Posterior vena cava (tissue), 2 donors: ENCODE results near the gene TFG. TPM values are rescaled to one million over a fixed set of nuclear protein-coding genes. Genes with fewer than 3 reads are reported as not detected.

Source experiments
- DNase-seq: peaks from one replicate; pipeline ENCODE4 v3.0.0-alpha.2; 2020; ENCODE audit warnings: low spot score
- intact Hi-C, 2 donors: fragments of 100-400 bp; cut with DNase I; formaldehyde crosslinking; loops; one replicate each; pipeline versions ENCODE4 v1.14.1 to v1.14.2; 2022 to 2023
- total RNA-seq, 2 donors: library from RNA; stranded (reverse); fragmentation: NEBNext Ultra II Directional; extraction: Animal tissue kit (Norgen Biotek cat#: 25700); gene quantifications; one replicate each; pipeline ENCODE4 v1.2.1, GENCODE V29; 2021
- donor health status: DM: yes; HTN: yes; CAD: no.
- donor health status: DM: yes; HTN: yes; CAD: no.

Gene TFG
- total RNA-seq, 2 donors from 2014 or later, result 67.7 to 69.0 TPM

- DNase-seq, result no peak
- intact Hi-C loops, result no loop called here
These were observed 36.3 kb downstream of the TFG start for GRCh38 chr3:100745617-100746016.

- intact Hi-C loops, result no loop called here
- no peak for DNase-seq
These were observed 36.8 kb downstream of the TFG start for GRCh38 chr3:100746092-100746491.

GRCh38 chr3:100748220-100748619 lies 38.9 kb downstream of the TFG start:
- intact Hi-C loops, result no loop called here

GRCh38 chr3:100748967-100749366 lies 39.7 kb downstream of the TFG start:
- DNase-seq, result no peak
- intact Hi-C loops, result no loop called here

More at GRCh38 chr3:100748220-100748619, 38.9 kb downstream of the TFG start:
- peak; percentile 42 for DNase-seq

- no peak for DNase-seq
- intact Hi-C loops, result no loop called here
These were observed 44.6 kb downstream of the TFG start for GRCh38 chr3:100753846-100754245.

GRCh38 chr3:100754563-100755334 lies 45.5 kb downstream of the TFG start:
- intact Hi-C loops, result no loop called here
- no peak for DNase-seq

GRCh38 chr3:100756441-100756840 lies 47.1 kb downstream of the TFG start:
- peak; percentile 69 for DNase-seq
- intact Hi-C loops, result no loop called here

GRCh38 chr3:100759159-100759558 lies 49.9 kb downstream of the TFG start:
- no peak for DNase-seq
- intact Hi-C loops, result no loop called here

- no peak for DNase-seq
- intact Hi-C loops, result no loop called here
These were observed 50.7 kb downstream of the TFG start for GRCh38 chr3:100759950-100760349.

- DNase-seq, result no peak
- intact Hi-C loops, result no loop called here
These were observed 51.1 kb downstream of the TFG start for GRCh38 chr3:100760377-100760776.

- no peak for DNase-seq
- intact Hi-C loops, result no loop called here
These were observed 52.1 kb downstream of the TFG start for GRCh38 chr3:100761211-100761942.

GRCh38 chr3:100761951-100762350 lies 52.7 kb downstream of the TFG start:
- DNase-seq, result no peak
- intact Hi-C loops, result no loop called here

GRCh38 chr3:100765437-100765975 lies 56.2 kb downstream of the TFG start:
- no peak for DNase-seq
- intact Hi-C loops, result no loop called here

- no peak for DNase-seq
- intact Hi-C loops, result no loop called here
These were observed 56.8 kb downstream of the TFG start for GRCh38 chr3:100766069-100766468.

- DNase-seq, result no peak
- intact Hi-C loops, result no loop called here
These were observed 60.4 kb downstream of the TFG start for GRCh38 chr3:100769693-100770092.

GRCh38 chr3:100775226-100775625 lies 65.9 kb downstream of the TFG start:
- no peak for DNase-seq
- intact Hi-C loops, result no loop called here

GRCh38 chr3:100775669-100776068 lies 66.4 kb downstream of the TFG start:
- intact Hi-C loops, result no loop called here
- no peak for DNase-seq

GRCh38 chr3:100776097-100776729 lies 66.9 kb downstream of the TFG start:
- DNase-seq, result no peak
- intact Hi-C loops, result no loop called here

GRCh38 chr3:100776746-100777145 lies 67.5 kb downstream of the TFG start:
- no peak for DNase-seq
- intact Hi-C loops, result no loop called here

GRCh38 chr3:100777271-100777670 lies 68.0 kb downstream of the TFG start:
- DNase-seq, result no peak
- intact Hi-C loops, result no loop called here
